SK-MEL-5 (cell line): ENCODE data around the gene MKRN2. TPM values are rescaled to one million over a fixed set of nuclear protein-coding genes. Genes with fewer than 3 reads are reported as not detected.

Experiments
- DNase-seq: peaks from one replicate; pipeline ENCODE4 v3.0.0-alpha.2; 2016; ENCODE audit warnings: low read depth, low spot score
- in situ Hi-C: cut with HindIII; loops from 2 replicates; pipeline ENCODE4 v1.10.0; 2016; ENCODE audit warnings: low sequenced_read_pairs, high pct_unique_total_duplicates, low pct_unique_long_range_greater_than_20kb
- total RNA-seq: library from RNA; depleted of rRNA; stranded (reverse); fragments of >200 nt; shearing (Covaris generic); gene quantifications from 2 replicates; pipeline ENCODE4 v1.2.3, GENCODE V29; 2014

Gene MKRN2
- total RNA-seq, 1 experiment from 2014 or later: 36.6 TPM

DNA sequence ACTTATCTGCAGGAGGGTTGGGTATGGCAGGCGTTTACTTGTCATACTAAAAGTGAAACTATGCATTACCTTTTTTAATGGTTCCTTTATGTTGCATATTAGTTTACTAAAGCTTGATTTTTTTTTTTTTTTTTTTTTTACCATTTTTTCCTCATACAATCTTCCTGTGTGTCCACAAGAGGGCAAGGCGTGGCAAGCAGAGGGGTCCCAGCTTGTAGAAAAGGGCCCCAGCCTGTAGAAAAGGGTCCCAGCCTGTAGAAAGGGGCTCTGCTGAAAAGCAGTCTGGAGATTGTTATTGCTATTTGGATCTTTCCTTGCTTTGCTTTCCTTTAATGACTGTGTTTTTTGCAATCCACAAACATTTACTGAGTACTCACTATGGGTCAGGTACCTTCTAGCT, 21.9 kb downstream of the MKRN2 start:
- in situ Hi-C loops: no loop called here
- DNase-seq: no peak

DNA sequence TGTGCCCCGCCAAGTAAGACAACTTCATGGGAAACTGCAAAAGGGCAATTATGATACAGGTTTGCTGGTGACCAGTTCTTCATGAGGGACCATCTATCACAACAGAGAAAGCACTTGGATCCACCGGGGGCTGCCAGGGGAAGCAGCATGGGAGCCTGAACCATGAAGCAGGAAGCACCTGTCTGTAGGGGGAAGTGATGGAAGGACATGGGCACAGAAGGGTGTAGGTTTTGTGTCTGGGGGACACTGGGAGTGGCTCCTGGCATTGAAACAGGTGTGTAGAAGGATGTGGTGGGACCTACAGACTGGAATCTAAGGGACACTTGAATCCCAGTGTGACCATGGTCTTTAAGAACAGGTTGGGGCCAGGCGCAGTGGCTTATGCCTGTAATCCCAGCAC, 22.6 kb downstream of the MKRN2 start:
- DNase-seq: no peak
- in situ Hi-C loops: no loop called here

DNA sequence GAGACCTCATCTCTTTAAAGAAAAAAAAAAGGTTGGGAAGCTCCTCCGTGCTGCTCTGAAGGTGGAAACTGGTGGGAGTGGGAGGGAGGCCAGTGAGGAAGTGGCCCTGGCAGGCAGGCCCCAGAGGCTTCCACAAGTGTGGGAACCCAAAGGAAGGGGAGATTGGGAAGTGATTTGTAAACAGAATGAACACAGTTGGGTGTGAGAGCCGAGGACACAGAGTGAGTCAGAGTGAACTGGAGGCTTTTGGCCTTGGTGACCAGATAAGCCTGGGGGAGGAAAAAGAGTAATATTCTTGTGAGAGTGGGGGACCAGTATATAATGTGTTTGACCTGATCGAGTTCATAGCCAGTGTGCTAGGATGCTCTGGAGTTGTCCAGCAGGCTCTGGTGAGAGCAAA, 23.0 kb downstream of the MKRN2 start:
- no peak for DNase-seq
- in situ Hi-C loops: no loop called here

DNA sequence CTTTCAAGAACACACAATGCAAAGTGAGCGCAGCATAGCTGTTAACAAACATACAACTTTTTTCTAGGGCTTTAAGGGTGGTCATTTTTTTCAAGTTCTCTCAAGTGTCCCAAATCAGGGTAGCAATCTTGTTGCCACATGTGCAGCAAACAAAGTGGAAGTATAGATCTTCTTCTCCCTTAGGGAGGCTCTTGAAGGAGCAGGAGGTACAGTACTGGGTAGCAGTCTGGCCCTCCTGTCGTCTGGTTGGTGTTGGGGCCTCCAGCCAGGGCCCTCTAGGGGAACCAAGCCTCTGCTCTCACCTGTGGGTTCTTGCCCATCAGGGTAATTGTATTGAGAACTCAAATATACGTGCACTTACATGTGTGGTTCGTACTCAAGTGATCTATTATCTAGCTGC, 25.8 kb downstream of the MKRN2 start:
- in situ Hi-C loops: no loop called here
- DNase-seq: no peak

DNA sequence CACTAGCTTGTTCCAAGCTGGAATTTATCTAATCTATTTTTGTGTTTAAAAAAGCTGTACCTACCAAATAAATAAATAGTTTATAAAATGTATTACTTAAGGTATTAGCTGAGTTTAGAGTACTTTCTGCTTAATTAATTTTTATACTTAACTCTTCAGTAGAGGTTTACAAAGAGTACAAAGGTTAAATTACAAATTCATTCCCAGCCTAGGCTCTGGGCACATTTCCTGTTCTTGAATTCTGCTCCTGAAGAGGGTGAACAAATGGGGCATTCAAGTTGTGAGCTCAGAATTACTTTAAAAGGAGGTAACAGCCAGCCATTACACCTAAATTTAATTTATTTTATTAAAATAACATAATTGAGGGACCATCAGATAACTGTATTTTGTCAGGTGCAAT, 26.4 kb downstream of the MKRN2 start:
- in situ Hi-C loops: no loop called here
- DNase-seq: no peak

DNA sequence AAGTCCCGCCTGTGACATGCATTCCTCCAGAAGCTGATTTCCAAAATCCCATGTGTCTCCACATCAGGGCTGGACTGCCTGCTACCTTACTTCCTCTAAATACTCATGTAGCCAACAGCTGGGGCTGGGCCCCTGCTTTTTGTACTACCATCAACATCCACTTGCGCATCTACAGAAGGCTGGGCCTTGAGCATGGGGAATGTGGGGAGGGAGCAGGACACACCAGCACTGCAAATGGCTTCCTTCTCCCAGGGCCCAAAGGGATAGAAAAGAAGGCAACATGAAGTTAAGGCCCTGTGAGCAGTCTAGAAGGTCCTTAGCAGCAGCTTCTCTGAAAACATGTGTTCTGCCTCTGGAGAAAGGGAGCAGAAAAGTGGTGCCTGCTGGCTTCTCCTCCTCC, 27.2 kb downstream of the MKRN2 start:
- in situ Hi-C loops: no loop called here
- no peak for DNase-seq

DNA sequence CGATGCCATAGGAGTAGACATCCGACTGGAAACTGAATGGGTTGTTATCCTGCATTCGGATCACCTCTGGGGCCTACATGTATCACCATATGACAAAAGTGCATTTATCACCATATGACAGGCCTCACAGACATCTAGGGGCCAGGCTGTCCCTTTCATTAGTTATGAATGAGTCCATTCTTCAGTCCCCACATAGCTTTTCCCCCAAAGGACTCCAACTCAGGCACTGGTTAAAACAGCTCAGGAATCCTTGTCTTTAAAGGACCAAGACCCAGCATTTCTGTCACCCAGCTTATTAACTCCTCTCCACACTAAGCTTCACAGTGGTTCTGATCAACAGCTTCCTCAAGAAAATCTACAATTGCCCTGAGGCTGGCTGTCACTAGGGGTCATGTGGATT, 28.3 kb downstream of the MKRN2 start:
- peak; percentile 78 for DNase-seq
- in situ Hi-C loops: no loop called here

DNA sequence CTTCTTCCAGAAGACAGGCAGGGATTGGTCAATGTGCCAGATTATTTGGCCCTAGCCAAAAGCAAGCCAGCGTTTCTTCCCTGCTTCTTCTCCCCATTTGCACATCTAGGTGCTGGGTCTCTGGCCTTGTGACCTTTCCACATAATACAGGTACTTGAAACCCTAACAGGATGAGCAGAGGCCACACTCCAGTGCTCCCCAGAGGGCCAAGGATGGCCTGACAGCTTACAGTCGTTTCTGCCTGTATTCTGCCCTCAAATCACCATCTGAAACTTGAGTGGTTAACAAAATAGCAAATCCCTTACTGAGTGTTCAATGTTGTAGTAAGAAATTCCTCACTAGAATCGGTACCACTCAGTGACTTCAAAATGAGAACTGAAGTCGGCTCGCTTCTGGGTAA, 29.1 kb downstream of the MKRN2 start:
- DNase-seq: no peak
- in situ Hi-C loops: no loop called here

DNA sequence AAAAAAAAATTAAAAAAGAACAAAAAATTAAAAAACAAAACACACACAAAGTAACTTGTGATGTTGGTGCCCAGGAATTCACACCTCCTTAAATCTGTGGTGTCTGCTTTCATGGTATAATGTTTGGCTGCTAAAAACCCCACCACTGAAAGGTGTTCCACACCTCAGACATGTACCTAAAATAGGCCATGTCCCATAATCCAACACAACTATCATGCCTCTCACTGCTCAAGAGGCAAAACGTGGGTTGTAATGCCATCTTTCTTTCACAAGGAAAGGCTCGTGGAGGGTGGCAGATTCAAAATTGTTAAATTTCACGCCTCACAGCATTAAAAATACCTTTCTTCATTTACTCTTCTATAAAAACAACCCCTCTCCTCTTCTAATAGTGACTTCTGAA, 29.5 kb downstream of the MKRN2 start:
- no peak for DNase-seq
- in situ Hi-C loops: no loop called here

DNA sequence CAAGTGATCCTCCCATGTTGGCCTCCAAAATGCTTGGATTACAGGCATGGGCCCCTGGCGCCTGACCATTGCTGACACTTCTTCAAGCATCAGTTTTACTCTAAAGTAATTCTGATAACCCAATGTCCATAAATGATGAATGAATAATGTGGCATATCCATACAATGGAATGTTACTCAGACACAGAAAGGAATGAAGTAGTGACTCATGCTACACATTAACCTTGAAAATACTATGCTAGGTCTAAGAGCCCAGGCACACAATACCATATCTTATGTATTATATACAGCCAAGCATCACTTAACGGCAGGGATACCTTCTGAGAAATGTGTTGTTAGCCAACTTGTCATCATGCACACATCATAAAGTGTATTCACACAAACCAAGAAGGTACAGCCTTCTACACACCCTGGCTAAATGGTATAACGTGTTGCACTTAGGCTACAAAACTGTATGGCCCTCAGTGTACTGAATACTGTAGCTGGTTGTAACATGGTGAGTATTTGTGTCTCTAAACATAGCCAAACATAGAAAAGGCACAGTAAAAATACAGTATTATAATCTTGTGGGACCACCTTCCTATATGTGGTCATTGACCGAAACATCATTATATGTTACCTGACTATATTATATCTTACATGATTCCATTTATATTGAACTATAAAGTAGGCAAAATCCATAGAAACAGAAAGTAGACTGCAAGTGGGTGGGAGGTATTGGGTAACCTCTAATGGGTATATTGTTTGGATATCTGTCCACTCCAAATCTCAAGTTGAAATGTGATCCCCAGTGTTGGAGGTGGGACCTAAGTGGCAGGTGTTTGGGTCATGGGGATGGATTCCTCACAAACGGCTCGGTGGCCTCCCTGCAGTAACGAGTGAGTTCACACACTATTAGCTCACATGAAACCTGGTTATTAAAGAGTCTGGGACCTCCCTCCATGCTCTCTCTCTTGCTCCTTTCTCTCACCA, 31.4 kb downstream of the MKRN2 start:
- DNase-seq: no peak
- in situ Hi-C loops: no loop called here

DNA sequence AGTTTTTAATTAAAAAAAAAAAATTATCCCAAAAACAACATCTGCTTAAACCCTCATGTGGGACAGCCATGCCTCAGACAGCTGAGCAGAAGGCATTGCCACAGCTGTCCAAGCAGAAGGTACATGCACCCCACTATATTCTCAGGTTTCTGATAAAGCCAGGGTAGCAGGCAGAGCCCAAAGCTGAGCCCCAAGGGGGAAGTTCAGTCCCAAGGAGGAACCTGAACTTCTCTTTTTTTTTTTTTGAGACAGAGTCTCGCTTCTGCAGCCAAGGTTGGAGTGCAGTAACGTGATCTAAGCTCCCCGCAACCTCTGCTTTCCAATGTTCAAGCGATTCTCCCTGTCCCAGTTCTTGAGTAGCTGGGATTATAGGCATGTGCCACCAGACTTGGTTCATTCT, 33.2 kb downstream of the MKRN2 start:
- in situ Hi-C loops: no loop called here

DNA sequence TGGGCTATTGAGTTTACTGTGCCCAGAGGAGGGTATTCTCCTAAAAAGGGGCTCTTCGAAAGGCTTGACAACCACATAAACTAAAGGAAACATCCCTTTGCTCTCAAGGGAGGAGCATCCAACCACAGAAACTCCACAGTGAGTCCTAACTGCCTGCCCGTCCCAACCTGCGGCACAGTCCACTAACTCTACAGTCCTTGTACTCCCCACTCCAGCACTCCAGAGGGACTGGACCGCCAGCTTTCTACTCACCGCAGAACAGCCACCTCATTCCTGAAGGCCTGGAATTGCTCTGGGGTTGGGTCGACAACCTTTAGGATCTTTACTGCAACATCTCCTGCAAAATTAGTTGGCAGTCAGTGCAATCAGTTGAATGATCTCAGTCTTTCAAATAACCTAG, 34.6 kb downstream of the MKRN2 start:
- in situ Hi-C loops: no loop called here
- no peak for DNase-seq

More for the DNA sequence above, 33.2 kb downstream of the MKRN2 start:
- no peak for DNase-seq

DNA sequence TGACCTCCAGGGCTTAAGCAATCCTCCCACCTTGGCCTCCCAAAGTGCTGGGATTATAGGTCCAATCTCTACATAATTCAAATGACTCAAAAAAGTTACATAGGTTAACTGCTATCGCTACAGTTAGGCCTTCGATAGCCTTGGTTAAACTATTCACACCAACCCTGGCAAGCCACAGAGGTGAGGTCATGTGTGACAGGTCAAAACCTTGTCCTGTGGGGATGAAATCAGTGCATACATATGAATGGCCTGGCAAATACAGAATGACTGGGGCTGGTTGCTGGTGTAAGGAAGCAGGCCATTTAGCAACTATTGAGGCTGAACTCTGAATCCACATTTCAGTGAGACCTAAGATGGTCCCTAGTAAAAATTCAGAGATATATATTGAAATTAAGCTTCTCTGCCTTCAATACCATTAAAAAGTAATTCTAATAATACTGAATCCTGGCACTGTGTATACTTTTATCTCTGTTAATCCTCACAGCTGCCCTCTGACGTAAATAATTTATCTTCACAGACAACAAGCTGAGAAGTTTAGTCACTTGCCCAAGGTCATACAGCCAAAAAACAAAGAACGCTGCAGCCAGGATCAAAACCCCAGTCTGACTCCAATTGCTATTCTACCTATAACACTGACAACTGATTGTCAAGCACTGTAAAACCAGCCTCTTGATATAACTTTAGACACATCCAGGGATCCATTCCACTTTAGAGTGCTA, 35.3 kb downstream of the MKRN2 start:
- no peak for DNase-seq
- in situ Hi-C loops: no loop called here

DNA sequence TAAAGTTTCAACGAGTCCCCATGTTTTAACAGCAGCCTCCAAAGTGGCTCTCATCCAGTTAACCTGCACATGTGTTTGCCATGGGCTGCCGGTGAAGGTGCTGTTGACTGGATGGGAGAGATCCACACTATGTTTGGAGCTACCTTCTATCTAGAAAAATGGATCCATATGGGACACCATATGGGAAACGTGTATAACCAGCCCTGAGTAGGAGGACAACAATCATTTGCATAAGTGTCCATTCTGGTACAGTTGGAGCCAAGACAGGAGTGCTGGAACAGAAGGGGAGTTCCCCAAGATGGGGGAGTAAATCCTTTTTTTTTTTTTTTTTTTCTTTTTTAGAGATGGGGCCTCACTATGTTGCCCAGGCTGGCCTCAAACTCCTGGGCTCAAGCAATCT, 36.6 kb downstream of the MKRN2 start:
- in situ Hi-C loops: no loop called here
- DNase-seq: no peak

DNA sequence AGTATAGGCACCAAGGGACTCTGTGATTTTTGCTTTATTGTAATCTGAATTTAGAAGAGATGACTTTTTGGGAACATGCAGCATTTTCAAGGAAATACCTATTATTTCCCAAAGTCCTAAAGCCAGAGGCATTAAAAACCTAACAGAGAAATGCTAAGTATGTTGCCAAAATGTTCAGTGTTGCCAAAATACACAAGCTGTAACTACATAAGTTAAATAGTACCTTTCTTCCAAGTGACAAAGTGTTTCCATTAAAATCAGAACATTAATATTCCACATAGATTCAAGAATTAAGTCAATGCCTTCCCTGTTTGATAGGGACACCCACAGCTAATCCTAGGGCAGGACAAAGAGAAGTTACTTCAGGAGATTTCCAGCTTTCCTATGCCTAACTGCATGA, 42.0 kb downstream of the MKRN2 start:
- DNase-seq: no peak
- in situ Hi-C loops: no loop called here

DNA sequence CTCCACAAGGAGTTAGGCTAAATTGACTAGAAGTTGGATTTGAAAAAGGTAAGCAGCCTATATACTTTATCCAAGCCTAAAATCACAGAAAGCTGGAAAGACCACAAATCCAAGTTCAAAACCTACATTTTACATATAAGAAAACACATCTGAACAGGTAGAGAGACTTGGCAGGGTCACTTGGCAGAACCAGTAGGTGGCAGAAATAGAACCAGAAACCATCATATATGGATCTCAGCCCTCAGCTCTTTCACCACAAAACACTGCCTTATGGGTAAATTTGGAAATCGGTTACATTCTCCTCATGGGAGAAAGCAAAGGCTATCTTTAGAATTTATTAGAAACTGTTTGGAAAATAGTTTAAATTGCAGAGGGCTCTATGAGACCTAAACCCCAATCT, 44.2 kb downstream of the MKRN2 start:
- in situ Hi-C loops: no loop called here
- peak; percentile 22 for DNase-seq

DNA sequence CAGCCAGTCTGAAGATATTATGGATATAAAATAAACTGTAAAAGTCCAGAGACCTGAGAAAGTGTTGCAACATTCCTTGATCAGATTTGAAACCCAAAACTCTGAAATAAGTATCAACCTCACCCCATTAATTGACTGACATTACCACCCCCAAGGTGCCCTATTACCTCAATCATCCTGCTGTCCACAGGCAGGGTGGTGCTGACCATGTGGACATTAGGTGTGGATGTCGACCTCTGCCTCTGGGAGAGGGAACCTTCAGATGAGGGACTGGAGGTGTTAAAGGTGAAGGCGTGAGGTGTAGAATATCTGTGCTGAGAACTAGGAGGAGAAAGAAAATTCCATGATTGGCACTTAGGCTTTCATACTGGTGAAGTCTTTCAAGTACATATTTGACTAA, 47.1 kb downstream of the MKRN2 start:
- DNase-seq: no peak
- in situ Hi-C loops: no loop called here

DNA sequence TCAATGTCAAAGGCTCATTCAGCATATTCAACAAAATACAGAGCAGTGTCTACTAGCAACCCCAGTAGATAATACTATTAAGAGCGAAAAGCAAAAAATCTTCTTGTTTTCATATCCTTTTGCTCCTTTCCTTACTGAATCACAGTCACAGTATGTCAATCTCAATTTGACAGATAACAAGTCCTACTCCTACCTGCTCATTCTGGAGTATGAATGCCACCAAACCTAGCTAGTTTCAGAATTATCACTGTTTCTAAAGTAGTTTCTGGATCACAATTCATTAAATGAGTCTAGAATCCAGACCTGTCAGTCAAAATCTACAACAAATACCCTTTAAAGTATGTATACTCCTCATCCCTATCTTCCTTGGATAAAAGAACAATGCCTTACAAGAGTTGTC, 51.5 kb downstream of the MKRN2 start:
- no peak for DNase-seq
- in situ Hi-C loops: no loop called here

DNA sequence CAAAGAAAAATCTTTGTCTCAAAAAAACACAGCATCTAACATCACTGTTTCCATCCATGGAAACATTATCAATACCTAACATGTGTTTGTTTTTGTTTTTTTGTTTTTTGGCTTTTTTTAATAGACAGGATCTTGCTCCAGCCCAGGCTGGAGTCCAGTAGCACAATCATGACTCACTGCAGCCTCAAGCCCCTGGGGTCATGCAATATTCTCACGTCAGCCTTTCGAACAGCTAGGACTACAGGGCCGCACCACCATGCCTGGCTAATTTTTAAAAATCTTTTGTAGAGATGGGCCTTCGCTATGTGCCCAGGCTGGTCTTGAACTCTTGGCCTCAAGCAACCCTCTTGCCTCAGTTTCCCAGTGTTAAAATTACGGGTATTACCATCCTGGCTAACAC, 54.2 kb downstream of the MKRN2 start:
- no peak for DNase-seq
- in situ Hi-C loops: no loop called here
